ENCODE data around the gene ANKRD33.

- TF ChIP-seq EZH2 (IDR thresholded peaks at IDR 0.05; ENCODE audit: insufficient read depth, poor library complexity, severe bottlenecking) (no peak), EZH2phosphoT487 (IDR thresholded peaks at IDR 0.05; ENCODE audit: insufficient read depth, low read depth) (no peak)
Measured at GRCh38 chr12:51934080-51934479, 46.2 kb downstream of the ANKRD33 start.

All from GM23248 (cell line).